B cell (primary cell): ENCODE results near the gene NUP160. TPM values are rescaled to one million over a fixed set of nuclear protein-coding genes. Genes with fewer than 3 reads are reported as not detected.
"Not testable (repeated sequence)": the region's sequence is repeated elsewhere in the genome, so short reads cannot be mapped to it uniquely, and the experiment has no call there.

Experiments
- ATAC-seq: fragments of 200-7000 bp; cut with Tn5 transposase; one replicate; pipeline ENCODE4 v1.10.0; 2021; ENCODE audit warnings: low read depth, mild to moderate bottlenecking, moderate number of reproducible peaks, moderate library complexity
- CTCF ChIA-PET: fragments of 350-600 bp; sonication (Branson Sonifier 250); formaldehyde crosslinking; loops from one replicate; lab custom pipeline; 2021; ENCODE audit warnings: antibody characterized with exemption, inconsistent platforms; lab: Charles Lee
- POLR2A ChIA-PET: fragments of 350-600 bp; sonication (Branson Sonifier 250); formaldehyde crosslinking; loops from one replicate; lab custom pipeline; 2021; ENCODE audit warnings: antibody characterized with exemption; lab: Charles Lee
- DNase-seq: peaks from one replicate; pipeline ENCODE4 v3.0.0; 2013
- H2AFZ ChIP-seq: 2 replicates; pipeline ENCODE4 v1.6.1; 2012; ENCODE audit warnings: mild to moderate bottlenecking, low read depth, low read length; ENCODE audit not compliant: insufficient read depth, poor library complexity, severe bottlenecking
- H3K27ac ChIP-seq, 2 donors: 1 replicate in 1 of 2; 2 replicates in 1 of 2; pipeline ENCODE4 v1.5.1; 2012 to 2013; ENCODE audit warnings: low read length in 2 of 2, mild to moderate bottlenecking in 2 of 2, moderate library complexity in 1 of 2
- H3K27me3 ChIP-seq, 4 experiments: fragments of 200-600 bp in 1 of 4; sonication (generic) in 1 of 4; replicated peaks in 1 of 4; 1 replicate in 2 of 4; 2 replicates in 2 of 4; pipeline versions ENCODE4 v1.6.1 to v1.7.0; 2013 to 2016; ENCODE audit warnings: low read length in 3 of 4, mild to moderate bottlenecking in 2 of 4, mixed read lengths in 1 of 4, moderate library complexity in 1 of 4; ENCODE audit not compliant: insufficient read depth in 4 of 4, control insufficient read depth in 3 of 4; ENCODE audit errors: control extremely low read depth in 1 of 4
- H3K36me3 ChIP-seq, 2 experiments: replicated peaks in 1 of 2; 1 replicate in 1 of 2; 2 replicates in 1 of 2; pipeline versions ENCODE4 v1.6.1 to v1.7.1; 2013; ENCODE audit warnings: low read length in 1 of 2; ENCODE audit not compliant: insufficient read depth in 2 of 2, control insufficient read depth in 1 of 2; ENCODE audit errors: control extremely low read depth in 1 of 2, extremely low read depth in 1 of 2
- H3K4me1 ChIP-seq, 2 donors: fragments of 200-600 bp in 1 of 2; sonication (generic) in 1 of 2; 1 replicate in 1 of 2; 2 replicates in 1 of 2; pipeline versions ENCODE4 v1.5.1 to v1.6.1; 2013 to 2017; ENCODE audit warnings: low read length in 2 of 2; ENCODE audit not compliant: control insufficient read depth in 2 of 2, insufficient read depth in 2 of 2
- H3K4me2 ChIP-seq: replicated peaks from 2 replicates; pipeline ENCODE3; 2012; ENCODE audit warnings: mild to moderate bottlenecking, low read depth, low read length; ENCODE audit not compliant: poor library complexity, severe bottlenecking
- H3K4me3 ChIP-seq, 5 experiments: fragments of 200-600 bp in 1 of 5; sonication (generic) in 1 of 5; 1 replicate in 3 of 5; 2 replicates in 2 of 5; pipeline versions ENCODE4 v1.5.1 to v1.7.0; 2011 to 2016; ENCODE audit warnings: low read length in 4 of 5, mild to moderate bottlenecking in 4 of 5, low read depth in 2 of 5, control low read depth in 1 of 5, moderate library complexity in 1 of 5; ENCODE audit not compliant: insufficient read depth in 1 of 5; ENCODE audit errors: control extremely low read depth in 1 of 5, extremely low read depth in 1 of 5
- H3K79me2 ChIP-seq: fragments of 200-600 bp; sonication (generic); one replicate; pipeline ENCODE4 v1.6.0; 2016; ENCODE audit warnings: low read length; ENCODE audit not compliant: control insufficient read depth, insufficient read depth
- H3K9ac ChIP-seq: fragments of 200-600 bp; sonication (generic); 2 replicates; pipeline ENCODE4 v1.6.1; 2017; ENCODE audit warnings: mild to moderate bottlenecking, low read length, moderate library complexity
- H3K9me3 ChIP-seq, 3 donors: one replicate each; pipeline versions ENCODE4 v1.6.1 to v1.7.1; 2013; ENCODE audit warnings: low read length in 2 of 3; ENCODE audit not compliant: control insufficient read depth in 2 of 3, insufficient read depth in 1 of 3; ENCODE audit errors: control extremely low read depth in 1 of 3
- H4K20me1 ChIP-seq: 2 replicates; pipeline ENCODE4 v1.6.0; 2012; ENCODE audit warnings: mild to moderate bottlenecking, low read length; ENCODE audit not compliant: insufficient read depth, control insufficient read depth, poor library complexity, severe bottlenecking
- H3K27ac Mint-ChIP-seq: one replicate; pipeline ENCODE4 v1.8.0; 2021; ENCODE audit warnings: mixed read lengths
- H3K27me3 Mint-ChIP-seq: one replicate; pipeline ENCODE4 v1.8.0; 2021; ENCODE audit warnings: mixed read lengths
- H3K4me1 Mint-ChIP-seq: one replicate; pipeline ENCODE4 v1.8.0; 2021; ENCODE audit warnings: mixed read lengths
- H3K4me3 Mint-ChIP-seq: one replicate; pipeline ENCODE4 v1.8.0; 2021; ENCODE audit warnings: mixed read lengths
- H3K9me3 Mint-ChIP-seq: one replicate; pipeline ENCODE4 v1.8.0; 2022; ENCODE audit warnings: mixed read lengths; ENCODE audit not compliant: insufficient read depth
- CTCF ChIP-seq: fragments of 200-600 bp; IDR thresholded peaks from one replicate; pipeline ENCODE4 v1.8.0; 2022; ENCODE audit warnings: antibody characterized with exemption, mild to moderate bottlenecking
- EZH2 ChIP-seq: IDR thresholded peaks from 2 replicates; pipeline ENCODE4 v1.6.1; 2012; ENCODE audit warnings: borderline replicate concordance, low read depth, mild to moderate bottlenecking, moderate library complexity, low read length; ENCODE audit not compliant: insufficient read depth, poor library complexity, severe bottlenecking
- WGBS: methylation state at CpG from one replicate; pipeline ENCODE4 v1.1.5; 2013; ENCODE audit warnings: missing lambda C conversion rate; ENCODE audit not compliant: insufficient coverage; 5-methylcytosine and 5-hydroxymethylcytosine counted together
- intact Hi-C: fragments of 100-400 bp; cut with micrococcal nuclease; formaldehyde crosslinking; loops from one replicate; pipeline ENCODE4 v1.10.0; 2022
- polyA plus RNA-seq: library from polyadenylated mRNA; depleted of rRNA; stranded (reverse); fragments of >200 nt; gene quantifications from 2 replicates; pipeline ENCODE4 v1.2.3, GENCODE V29; 2012
- total RNA-seq, 2 donors: library from RNA; stranded (reverse); fragments of 120-200 nt in 1 of 2; gene quantifications; 1 replicate in 1 of 2; 2 replicates in 1 of 2; pipeline versions ENCODE4 v1.2.3 to v1.2.4, GENCODE V29; 2013 to 2022

The NUP160 gene
- total and polyA plus RNA-seq, 2 donors (not counting 1 experiment from before 2014, with no cell fraction given), result 26.3 to 74.3 TPM

- Mint-ChIP-seq H3K9me3 (no peaks in the 10 kb centered on the region), H3K4me3 (no peak overlapping the region), H3K27ac (no peak overlapping the region), H3K27me3 (no peaks in the 10 kb centered on the region), H3K4me1 (peaks cover 2% of the 10 kb centered on the region)
- Histone ChIP-seq H3K9ac (no peak overlapping the region), H3K9me3 (no peaks in the 10 kb centered on the region), H4K20me1 (no peaks in the 10 kb centered on the region), H3K4me2 (no peak overlapping the region), H3K27ac (no peak overlapping the region), H3K4me3 (no peak overlapping the region), H3K36me3 (peaks cover 9 to 26% of the 10 kb centered on the region in 2 experiments), H3K79me2 (no peaks in the 10 kb centered on the region), H2AFZ (no peak overlapping the region), H3K27me3 (no peaks in the 10 kb centered on the region), H3K4me1 (no peaks in the 10 kb centered on the region)
- POLR2A ChIA-PET, result no interaction called here
- DNase-seq (no peak), ATAC-seq (no peak)
- intact Hi-C loops, result no loop called here
- TF ChIP-seq EZH2 (no peak), CTCF (no peak)
- no CpG with 5 or more reads among the region's 3 CpGs for WGBS
- CTCF ChIA-PET, result no interaction called here
These were observed 74.3 kb downstream of the NUP160 start for GRCh38 chr11:47773882-47774281.

GRCh38 chr11:47769556-47769955 lies 78.6 kb downstream of the NUP160 start:
- H3K9me3 Mint-ChIP-seq, H3K4me2 ChIP-seq, H3K27me3 Mint-ChIP-seq, H3K27me3 ChIP-seq, H3K9me3 ChIP-seq, ATAC-seq, H3K4me3 ChIP-seq, H3K27ac ChIP-seq, H2AFZ ChIP-seq, H3K36me3 ChIP-seq, DNase-seq, POLR2A ChIA-PET, H4K20me1 ChIP-seq, CTCF ChIA-PET, H3K9ac ChIP-seq: not testable (repeated sequence)
- Histone ChIP-seq H3K4me1 (peaks cover 18 to 24% of the 10 kb centered on the region in 2 donors), H3K79me2 (peaks cover 25% of the 10 kb centered on the region)
- peaks cover 22% of the 10 kb centered on the region for H3K4me1 Mint-ChIP-seq
- H3K4me3 Mint-ChIP-seq, result peak overlapping the region; percentile 29
- intact Hi-C loops, result loop anchor here (5.0 kb wide), 6 partner anchors 133 to 1067 kb away; partner anchors contain the start of genes ARHGAP1, CSTPP1, KBTBD4 and NDUFS3
- peak overlapping the region; percentile 73 for H3K27ac Mint-ChIP-seq
- 98% methylated on average over 14 of the region's 14 CpGs for WGBS
